Astrocyte (in vitro differentiated cells and primary cell): ENCODE measurements around the gene WDR35.

Experiments
- EZH2 ChIP-seq: IDR thresholded peaks from 2 replicates; pipeline ENCODE4 v1.6.1; 2012; ENCODE audit warnings: mild to moderate bottlenecking, low read length, inconsistent platforms; ENCODE audit not compliant: insufficient read depth
- TF ChIP-seq, protein P1 (sequence below): IDR thresholded peaks from 2 replicates; pipeline ENCODE4 v1.5.1; 2011; ENCODE audit warnings: low read depth, mild to moderate bottlenecking, inconsistent platforms, low read length, moderate library complexity; ENCODE audit not compliant: insufficient read depth

DNA sequence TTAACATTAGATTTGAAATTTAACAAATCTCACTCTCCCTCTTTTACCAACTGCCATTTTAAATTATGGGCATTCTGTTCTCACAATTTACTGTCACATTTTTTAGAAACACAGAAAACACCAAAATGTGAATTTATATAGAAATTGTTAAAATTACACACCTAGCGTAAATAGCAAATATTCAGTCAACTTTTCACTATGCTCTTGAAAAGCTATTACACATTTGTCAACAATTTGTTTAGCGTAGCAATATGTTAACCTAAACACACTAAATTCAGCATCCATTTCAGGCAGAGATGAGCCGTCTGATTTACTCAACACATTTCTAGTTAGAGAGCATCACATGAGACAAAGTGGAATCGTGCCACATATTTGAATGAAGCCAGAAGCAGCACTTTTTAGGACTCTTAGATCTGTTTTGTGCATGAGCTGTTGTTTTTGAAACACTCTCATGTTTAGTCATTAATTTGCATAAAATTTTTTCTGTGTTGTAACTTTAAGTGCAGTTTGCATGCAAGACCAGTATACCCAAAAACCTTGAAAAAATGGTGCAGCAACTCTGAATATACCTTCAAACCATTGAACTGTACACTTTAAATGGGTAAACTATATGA is 96.3 kb downstream of the WDR35 start:
- TF ChIP-seq, protein P1, sequence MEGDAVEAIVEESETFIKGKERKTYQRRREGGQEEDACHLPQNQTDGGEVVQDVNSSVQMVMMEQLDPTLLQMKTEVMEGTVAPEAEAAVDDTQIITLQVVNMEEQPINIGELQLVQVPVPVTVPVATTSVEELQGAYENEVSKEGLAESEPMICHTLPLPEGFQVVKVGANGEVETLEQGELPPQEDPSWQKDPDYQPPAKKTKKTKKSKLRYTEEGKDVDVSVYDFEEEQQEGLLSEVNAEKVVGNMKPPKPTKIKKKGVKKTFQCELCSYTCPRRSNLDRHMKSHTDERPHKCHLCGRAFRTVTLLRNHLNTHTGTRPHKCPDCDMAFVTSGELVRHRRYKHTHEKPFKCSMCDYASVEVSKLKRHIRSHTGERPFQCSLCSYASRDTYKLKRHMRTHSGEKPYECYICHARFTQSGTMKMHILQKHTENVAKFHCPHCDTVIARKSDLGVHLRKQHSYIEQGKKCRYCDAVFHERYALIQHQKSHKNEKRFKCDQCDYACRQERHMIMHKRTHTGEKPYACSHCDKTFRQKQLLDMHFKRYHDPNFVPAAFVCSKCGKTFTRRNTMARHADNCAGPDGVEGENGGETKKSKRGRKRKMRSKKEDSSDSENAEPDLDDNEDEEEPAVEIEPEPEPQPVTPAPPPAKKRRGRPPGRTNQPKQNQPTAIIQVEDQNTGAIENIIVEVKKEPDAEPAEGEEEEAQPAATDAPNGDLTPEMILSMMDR = no peak
- TF ChIP-seq EZH2 = no peak
